CD4-positive, alpha-beta T cell treated with Interleukin-15 for 4 hours (primary cell): ENCODE data around the gene ZNF560.
"Not testable (repeated sequence)": the region's sequence is repeated elsewhere in the genome, so short reads cannot be mapped to it uniquely, and the experiment has no call there.

Source experiments
- DNase-seq: peaks from one replicate; pipeline ENCODE4 v3.0.0-alpha.2; 2020; ENCODE audit warnings: low spot score

The ZNF560 gene

GRCh38 chr19:9498183-9498902 lies at the start of gene ZNF560:
ZNF560 (minus strand) TSS chr19:9498616; CDS start chr19:9475313, 23,303 bp downstream.
- no peak for DNase-seq

DNA sequence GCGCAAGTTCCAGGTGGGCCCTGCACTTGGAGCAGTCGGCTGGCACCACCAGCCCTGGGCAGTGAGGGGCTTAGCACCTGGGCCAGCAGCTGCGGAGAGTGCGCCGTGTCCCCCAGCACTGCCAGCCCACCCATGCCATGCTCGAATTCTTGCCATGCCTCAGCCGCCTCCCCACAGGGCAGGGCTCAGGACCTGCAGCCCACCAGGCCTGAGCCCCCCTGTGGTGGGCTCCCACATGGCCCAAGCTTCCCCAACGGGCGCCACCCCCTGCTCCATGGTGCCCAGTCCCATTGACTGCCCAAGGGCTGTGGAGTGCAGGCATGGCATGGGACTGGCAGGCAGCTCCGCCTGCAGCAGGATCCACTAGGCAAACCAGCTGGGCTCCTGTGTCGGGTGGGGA lies 49.5 kb upstream of the ZNF560 start:
- DNase-seq: no peak

DNA sequence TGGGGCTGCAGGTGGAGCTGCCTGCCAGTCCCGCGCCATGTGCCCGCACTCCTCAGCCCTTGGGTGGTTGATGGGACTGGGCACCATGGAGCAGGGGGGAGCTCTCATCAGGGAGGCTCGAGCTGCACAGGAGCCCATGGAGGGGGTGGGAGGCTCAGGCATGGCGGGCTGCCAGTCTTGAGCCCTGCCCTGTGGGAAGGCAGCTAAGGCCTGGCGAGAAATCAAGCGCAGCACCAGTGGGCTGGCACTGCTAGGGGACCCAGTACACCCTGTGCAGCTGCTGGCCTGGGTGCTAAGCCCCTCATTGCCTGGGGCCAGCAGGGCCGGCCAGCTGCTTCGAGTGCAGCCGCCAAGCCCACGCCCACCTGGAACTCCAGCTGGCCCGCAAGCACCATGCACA lies 42.9 kb upstream of the ZNF560 start:
- DNase-seq: not testable (repeated sequence)

DNA sequence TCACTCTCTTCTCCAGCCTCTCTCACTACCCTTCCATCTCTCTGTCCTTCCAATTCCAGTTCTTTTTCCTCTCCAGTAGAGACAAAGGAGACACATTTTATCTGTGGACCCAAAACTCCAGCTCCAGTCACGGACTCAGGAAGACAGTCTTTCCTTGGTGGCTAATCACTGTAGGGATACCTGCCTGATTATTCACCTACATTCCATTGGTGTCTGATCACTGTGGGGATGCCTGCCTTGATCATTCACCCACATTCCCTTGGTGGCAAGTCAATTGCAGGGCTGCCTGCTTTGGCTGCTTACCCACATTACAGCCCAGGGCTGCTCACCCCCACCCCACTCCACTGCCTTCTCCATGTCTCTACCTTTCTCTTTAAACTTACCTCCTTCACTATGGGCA lies 41.5 kb upstream of the ZNF560 start:
- DNase-seq: not testable (repeated sequence)

- not testable (repeated sequence) for DNase-seq
Measured at GRCh38 chr19:9539201-9539600, 40.8 kb upstream of the ZNF560 start.

DNA sequence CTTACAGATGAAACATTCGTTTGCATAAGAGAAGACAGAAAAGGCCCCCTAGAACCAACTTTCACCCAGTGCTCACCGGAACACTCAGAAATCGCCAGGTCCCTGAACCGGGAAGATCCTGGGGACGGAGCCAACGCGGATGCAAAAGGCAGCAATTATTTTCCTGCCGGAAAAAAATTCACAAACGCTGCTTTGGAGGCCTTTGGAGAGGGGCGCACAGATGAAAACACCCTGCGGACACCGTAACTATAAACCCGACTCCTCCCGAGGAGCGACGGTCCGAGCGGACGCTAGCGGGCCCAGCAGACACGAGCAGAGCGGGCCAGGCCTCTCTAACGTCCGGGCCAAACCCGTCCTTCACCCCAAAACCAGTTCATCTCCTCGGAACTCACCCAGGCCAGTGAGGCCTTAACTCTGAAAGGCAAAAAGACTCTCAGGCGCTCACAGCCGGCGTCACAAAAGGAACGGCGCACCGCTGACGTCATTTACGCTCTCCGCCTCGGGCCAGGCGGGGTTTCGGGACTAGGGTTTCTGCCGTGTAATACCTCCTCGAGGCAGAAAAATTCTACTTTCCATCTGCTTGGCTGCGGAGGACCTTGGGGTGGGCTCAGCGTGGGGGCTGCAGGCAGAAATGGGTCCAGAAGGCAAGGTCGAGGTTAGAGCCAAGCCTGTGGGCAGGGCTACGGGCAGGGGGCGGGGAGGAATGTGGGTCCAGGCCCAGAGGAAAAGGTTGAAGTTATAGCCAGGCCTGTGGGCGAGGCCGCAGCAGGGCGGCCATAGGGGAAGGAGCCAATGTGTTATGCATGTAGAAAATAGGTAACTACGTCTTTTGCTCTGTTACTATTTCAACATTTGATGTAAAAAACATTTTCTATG lies 40.0 kb upstream of the ZNF560 start, which contains the start of gene ZNF426:
ZNF426 (minus strand) TSS at position 463 of the 876 bp plus-strand sequence. CDS start 2,413 bp downstream, outside the sequence.
- peak; percentile 81 for DNase-seq

GRCh38 chr19:9535934-9536333 lies 37.5 kb upstream of the ZNF560 start:
- no peak for DNase-seq

GRCh38 chr19:9531933-9532332 lies 33.5 kb upstream of the ZNF560 start:
- DNase-seq: no peak

DNA sequence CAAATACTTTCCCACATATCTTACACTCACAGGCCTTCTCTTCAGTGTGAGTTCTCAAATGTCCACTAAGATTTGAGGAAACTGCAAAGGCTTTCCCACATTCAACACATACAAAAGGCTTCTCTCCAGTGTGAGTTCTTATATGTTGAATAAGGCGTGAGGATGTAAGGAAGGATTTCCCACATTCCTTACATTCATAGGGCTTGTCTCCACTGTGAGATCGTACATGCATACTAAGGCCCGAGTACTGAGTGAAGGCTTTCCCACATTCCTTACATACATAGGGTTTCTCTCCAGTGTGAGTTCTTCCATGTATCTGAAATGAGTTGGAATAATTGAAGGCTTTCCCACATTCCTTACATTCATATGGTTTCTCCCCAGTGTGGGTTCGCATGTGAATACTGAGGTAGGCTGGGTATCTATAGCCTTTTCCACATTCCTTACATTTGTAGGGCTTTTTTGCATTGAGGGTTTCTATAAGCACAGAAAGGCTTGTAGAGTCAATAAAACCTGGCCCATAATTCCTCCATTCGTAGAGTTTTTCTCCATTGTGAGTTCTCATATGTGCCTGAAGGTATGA lies 30.4 kb upstream of the ZNF560 start:
- DNase-seq: no peak

GRCh38 chr19:9523885-9524474 lies 25.6 kb upstream of the ZNF560 start:
- DNase-seq: no peak

GRCh38 chr19:9507285-9507684 lies 8.9 kb upstream of the ZNF560 start:
- DNase-seq: no peak

DNA sequence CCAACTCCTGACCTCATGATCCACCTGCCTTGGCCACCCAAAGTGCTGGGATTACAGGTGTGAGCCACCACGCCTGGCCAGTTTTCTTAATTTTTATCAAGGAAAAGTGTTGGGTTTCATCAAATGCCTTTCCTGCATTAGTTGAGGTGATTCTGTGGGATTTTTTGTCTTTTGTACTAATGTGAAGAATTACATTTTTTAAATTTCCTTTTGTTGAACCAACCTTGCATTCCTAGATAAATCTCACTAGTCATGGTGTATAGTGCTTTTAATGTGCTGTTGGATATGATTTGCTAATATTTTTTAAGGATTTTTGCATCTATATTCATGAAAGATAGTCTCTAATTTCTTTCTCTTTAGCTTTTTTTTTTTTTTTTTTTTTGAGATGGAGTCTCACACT lies 2.4 kb upstream of the ZNF560 start:
- no peak for DNase-seq

GRCh38 chr19:9494096-9494495 lies 4.3 kb downstream of the ZNF560 start:
- no peak for DNase-seq

DNA sequence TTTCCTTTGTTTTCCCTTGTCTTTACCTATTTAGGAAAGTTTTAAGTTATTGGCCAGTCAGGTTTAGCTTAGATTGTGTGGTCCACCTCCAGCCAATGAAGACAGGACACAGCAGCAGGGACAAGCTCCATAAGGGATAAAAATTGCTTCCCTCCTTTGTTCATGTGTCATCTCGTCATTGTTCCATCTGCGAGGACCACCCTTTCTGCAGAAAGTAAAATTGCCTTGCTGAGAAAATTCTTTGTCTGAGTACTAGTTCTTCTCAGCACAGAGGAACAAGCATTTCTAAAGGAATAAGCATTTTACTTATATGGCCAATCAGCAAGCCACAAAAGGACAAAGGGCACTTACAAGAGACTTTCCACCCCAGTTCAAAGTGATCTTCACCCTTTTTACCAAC lies 11.4 kb downstream of the ZNF560 start:
- DNase-seq: no peak

DNA sequence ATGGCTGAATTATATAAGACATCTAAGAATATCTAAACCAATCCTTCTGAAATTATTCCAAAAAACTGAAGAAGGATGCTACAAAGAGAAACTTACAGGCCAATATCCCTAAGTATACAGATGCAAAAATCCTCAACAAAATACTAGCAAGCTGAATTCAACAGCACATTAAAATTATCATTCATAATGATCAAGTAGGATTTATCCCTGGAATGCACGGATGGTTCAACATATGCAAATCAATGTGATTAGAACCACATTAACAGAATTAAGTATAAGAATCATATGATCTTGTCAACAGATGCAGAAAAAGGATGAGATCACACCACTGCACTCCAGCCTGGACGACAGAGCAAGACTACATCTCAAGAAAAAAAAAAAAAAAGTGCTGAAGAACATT lies 13.3 kb downstream of the ZNF560 start:
- DNase-seq: no peak

GRCh38 chr19:9474975-9475374 lies 23.4 kb downstream of the ZNF560 start:
- DNase-seq: no peak

DNA sequence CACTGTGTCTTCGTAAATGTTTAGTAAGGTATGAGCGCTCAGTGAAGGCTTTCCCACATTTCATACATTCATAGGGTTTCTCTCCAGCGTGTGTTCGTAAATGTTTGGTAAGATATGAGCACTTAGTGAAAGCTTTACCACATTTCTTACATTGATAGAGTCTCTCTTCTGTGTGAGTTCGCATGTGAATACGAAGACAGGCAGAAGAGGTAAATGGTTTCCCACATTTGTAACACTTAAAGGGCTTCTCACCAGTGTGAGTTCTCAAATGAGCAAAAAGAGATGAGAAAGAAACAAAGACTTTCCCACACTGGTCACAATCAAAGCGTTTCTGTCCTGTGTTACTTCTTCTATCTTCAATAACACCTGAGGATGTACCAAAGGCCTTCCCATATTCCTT lies 31.3 kb downstream of the ZNF560 start:
- DNase-seq: no peak

GRCh38 chr19:9461938-9462337 lies 36.5 kb downstream of the ZNF560 start:
- DNase-seq: no peak

DNA sequence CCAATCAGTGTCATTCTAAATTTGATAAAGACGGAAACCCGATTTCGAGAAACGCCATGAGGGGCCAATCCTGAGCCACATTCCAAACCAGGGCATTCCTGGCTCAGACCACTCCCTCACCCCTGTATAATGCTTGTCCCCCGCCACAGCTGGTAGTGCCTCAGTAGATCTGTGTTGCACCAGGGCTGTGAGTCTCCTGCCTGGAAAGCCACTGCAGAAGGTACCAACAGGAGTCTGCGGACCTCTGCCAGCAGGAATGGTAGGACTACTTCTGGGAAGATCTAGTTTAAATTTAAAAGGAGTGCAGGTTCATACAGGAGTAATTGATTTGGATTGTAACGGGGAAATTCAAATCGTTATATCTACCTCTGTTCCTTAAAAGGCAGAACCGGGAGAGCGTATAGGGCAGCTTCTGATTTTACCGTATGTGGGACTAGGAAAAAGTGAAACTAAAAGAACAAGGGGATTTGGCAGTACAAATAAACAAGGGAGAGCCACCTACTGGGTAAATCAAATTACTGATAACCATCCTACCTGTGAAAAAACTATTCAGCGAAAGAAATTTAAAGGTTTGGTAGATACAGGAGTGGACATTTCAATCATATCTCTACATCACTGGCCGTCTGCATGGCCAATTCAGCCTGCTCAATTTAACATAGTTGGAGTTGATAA lies 42.3 kb downstream of the ZNF560 start:
- no peak for DNase-seq

DNA sequence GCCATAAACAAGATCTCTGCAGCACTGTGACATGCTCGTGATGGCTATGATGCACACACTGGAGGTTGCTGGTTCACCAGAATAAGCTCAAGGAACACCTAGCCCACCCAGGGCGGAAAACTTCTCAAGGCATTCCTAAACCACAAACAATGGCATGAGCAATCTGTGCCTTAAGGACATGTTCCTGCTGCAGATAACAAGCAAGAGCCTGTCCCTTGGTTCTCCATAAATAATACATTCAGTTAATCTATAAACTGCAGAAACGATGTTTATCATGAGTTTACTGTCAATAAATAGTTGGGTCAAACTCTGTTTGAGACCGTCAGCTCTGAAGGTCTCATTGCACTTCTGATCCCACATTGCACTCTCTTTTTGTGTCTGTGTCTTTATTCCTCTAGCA lies 44.5 kb downstream of the ZNF560 start:
- no peak for DNase-seq

DNA sequence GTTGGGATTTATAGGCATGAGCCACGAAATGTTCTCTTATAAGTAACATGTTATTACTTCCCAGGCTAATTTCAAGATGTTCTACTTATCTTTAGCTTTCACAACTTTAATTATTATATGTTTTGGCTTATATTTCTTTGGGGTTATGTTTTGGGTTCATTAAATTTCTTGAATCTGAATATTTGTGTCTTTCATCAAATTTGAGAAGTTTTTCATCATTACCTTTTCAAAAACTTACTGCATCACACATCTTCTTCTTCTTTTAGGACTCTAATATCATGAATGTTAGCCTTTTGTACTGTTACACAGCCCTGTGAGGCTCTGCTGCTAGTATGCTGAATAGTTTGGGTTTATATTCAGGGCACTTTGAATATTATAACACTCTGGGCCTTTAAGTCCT lies 53.4 kb downstream of the ZNF560 start:
- DNase-seq: no peak

DNA sequence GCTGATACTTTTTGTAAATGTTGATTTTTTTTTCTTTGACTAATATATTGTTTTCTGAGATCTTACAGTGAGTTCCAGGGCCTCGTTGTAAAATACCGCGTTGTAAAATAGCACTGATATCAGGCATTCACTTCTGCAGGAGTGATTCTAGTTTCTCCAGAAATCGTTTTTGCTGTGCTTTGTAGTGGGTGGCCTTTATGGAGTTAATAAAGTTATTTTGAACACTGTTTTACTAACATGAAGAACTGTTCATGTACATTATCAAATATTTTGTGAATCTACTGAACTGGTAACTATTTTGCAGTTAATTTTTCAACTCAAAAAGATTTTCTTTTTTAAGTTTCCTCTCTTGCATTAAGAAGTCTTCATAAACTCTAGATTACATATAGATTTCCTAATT lies 62.1 kb downstream of the ZNF560 start:
- DNase-seq: no peak
